22Rv1 (cell line): ENCODE data around the gene RPS6KA1.

ENCODE experiments used
- H3K27ac ChIP-seq: fragments of 450-650 bp; 2 replicates; pipeline ENCODE4 v1.5.1; 2017
- ZFX ChIP-seq: fragments of 450-650 bp; IDR thresholded peaks from 2 replicates; pipeline ENCODE4 v1.6.1; 2017; ENCODE audit warnings: antibody characterized with exemption, borderline replicate concordance
- TF ChIP-seq, protein P1 (sequence below): fragments of 450-650 bp; IDR thresholded peaks from 2 replicates; pipeline ENCODE4 v1.5.1; 2017; ENCODE audit warnings: mild to moderate bottlenecking

Gene RPS6KA1

DNA sequence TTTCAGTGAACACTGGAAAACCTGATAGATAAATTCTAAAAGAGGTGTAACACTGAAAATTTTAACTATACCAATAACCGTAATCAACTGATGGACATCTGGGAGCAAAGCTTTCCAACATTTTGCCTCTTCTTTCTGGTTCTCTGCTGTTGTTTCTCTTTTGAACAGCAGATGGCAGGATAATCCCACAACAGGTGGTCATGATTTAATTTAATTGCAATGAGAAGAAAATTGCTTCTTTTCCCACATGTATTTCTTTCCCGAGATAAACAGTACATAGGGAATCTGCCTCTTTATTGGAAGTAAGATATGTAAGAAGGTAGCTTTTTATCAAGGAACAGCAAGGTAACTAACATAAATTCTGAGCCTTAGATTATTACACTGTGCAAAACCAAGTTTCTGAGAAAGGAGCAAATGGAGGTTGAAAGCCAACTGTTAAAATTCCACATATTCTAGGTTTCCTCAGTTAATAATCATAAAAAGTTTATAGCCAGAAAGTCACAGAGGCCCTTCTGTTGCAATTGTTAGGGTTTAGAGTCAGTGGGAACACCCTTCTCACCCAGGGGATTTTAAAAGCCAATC, 72.9 kb downstream of the RPS6KA1 start:
- H3K27ac ChIP-seq = peak overlapping the region; percentile 79
- no peak for TF ChIP-seq ZFX
- TF ChIP-seq, protein P1, sequence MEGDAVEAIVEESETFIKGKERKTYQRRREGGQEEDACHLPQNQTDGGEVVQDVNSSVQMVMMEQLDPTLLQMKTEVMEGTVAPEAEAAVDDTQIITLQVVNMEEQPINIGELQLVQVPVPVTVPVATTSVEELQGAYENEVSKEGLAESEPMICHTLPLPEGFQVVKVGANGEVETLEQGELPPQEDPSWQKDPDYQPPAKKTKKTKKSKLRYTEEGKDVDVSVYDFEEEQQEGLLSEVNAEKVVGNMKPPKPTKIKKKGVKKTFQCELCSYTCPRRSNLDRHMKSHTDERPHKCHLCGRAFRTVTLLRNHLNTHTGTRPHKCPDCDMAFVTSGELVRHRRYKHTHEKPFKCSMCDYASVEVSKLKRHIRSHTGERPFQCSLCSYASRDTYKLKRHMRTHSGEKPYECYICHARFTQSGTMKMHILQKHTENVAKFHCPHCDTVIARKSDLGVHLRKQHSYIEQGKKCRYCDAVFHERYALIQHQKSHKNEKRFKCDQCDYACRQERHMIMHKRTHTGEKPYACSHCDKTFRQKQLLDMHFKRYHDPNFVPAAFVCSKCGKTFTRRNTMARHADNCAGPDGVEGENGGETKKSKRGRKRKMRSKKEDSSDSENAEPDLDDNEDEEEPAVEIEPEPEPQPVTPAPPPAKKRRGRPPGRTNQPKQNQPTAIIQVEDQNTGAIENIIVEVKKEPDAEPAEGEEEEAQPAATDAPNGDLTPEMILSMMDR = peak; percentile 86

DNA sequence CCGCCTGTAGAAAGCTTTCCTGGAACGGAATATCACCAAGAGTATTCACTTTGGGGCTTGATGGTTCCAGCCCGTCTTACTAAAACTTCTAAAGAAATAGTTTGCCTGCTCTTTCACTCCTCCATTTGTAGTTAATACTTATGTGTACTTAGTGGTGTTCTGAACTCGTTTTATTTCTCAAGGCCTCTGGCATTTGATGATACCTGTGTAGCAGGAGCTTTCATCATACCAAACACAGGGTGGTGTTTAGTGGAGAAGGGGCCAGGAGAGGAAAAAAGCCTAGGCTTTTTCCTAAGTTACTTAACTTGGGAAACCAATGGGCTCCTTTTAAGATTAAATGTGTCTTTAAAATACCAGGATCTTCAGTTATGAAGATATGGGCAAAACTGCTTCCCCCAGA, 74.3 kb downstream of the RPS6KA1 start:
- H3K27ac ChIP-seq = peak overlapping the region; percentile 79
- TF ChIP-seq, protein P1 = no peak
- no peak for TF ChIP-seq ZFX

DNA sequence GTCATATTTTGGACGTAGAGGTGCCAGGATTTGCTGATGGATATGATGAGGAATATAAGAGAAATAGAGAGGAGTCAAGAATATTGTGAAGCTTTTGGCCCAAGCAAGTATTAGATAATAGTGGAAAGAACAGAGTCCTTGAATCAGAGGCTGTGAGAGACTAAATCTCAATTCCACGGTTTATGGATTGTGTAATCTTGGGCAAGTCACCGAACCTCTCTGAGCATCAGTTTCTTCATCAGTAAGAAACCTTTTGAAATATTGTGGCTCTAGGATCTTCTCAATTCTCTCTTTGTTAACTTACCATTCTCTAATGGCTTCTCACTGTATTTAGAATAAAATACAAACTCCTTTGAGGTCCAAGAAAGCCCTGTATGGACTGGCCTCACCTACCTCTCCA, 77.6 kb downstream of the RPS6KA1 start:
- H3K27ac ChIP-seq = peak overlapping the region; percentile 79
- no peak for TF ChIP-seq ZFX
- TF ChIP-seq, protein P1 = no peak

DNA sequence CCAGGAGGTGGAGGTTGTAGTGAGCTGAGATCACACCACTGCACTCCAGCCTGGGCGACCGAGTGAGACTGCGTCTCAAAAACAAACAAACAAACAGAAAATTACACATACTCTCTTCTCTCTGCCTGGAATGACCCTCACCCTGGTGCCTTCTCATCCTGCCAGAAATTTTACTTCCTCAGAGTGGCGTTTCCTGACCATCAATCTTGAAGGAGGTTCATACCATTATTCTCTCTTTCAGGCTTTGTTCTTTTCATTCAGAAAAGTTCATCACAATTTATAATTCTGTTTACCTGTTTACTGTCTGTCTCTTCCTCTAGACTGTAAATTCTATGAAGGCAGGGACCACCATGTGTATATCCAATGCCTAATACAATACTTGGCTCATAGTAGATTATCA, 79.3 kb downstream of the RPS6KA1 start:
- peak overlapping the region; percentile 18; the same call in 1 of the 2 replicates for H3K27ac ChIP-seq
- TF ChIP-seq, protein P1 = no peak
- no peak for TF ChIP-seq ZFX

DNA sequence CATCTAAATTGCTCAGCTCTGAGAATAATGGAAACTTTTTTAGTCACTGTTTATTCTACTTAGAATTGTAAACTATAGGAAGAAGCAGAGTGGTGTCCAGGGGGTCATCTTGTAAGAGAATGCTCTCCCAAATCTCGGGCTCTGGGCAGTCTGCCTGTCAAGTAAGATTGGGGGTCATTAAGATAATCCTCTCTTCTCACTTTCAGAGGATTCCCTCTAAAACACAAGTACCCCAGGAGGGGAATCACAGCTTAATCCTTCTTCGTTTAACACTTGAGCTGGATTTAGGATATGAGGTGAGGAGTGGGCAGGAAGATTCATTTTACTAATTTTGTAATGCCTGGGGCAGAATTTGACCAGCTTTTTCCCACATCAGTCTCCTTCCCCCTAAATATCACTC, 81.2 kb downstream of the RPS6KA1 start:
- H3K27ac ChIP-seq = peak overlapping the region; percentile 100
- TF ChIP-seq, protein P1 = no peak

DNA sequence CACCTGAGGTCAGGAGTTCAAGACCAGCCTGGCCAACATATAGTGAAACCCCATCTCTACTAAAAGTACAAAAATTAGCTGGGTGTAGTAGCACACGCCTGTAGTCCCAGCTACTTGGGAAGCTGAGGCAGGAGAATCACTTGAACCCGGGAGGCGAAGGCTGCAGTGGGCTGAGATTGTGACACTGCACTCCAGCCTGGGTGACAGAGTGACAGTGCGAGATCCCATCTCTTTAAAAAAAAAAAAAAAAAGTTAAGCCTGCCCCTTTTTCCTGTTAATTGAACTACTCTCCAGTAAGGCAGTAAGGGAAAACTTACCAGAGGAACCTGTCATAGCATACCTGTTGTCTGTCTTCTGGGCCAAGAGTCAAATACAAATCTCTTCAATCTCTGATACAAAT, 83.1 kb downstream of the RPS6KA1 start:
- H3K27ac ChIP-seq = peak overlapping the region; percentile 100

DNA sequence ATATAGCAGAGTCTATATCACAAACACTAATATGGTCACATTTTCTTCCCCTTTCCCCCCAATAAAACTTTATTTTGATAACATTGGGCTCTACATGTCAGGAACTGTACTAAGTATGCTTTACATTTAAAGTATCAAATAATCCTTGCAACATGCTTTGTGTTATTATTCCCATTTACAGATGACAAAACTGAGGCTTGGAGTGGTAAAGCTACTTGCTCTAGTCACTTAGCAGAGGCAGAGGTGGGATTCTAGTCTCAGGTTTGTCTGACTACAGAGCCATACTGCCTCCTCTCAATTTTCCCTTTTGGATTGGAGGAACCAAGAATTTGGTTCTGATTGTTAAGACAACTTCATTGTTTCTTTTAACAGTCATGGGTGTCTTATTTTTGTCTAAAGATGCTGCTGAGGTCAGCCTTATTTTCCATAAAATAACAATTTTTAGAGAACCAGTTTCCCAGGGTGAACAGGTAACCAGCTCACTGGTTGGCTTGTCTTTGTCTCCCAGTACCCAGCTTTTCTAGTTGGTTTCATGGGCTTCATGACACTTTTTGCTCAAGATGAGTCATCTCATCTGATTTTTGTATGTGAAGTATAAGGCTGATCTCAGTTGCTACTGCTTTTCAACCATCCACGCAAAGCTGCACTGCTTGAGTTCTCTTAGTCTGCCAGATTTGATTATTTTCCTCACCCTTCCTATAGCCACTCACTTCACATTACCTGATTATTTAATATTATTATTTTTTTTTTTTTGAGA, 85.3 kb downstream of the RPS6KA1 start:
- H3K27ac ChIP-seq = peak overlapping the region; percentile 100
- TF ChIP-seq ZFX = no peak
- TF ChIP-seq, protein P1 = no peak

DNA sequence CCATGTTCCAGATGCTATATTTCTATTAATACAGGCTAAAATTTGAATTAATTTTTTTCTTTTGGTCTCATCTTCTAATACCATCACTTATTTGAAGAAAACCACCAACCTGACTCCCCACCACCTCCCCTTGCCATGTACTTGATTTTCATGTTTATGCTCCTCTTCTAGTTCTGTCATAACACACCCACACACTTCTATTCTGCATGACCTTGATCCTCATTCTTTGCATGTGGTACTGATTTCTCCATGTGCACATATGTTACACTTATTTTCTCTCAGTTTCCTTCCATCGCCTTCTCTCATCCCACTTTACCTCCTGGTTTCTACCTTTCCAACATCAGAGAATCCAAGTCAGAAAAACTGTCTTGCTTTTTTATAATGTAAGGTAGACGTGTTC, 87.3 kb downstream of the RPS6KA1 start:
- TF ChIP-seq ZFX = no peak
- TF ChIP-seq, protein P1 = no peak
- H3K27ac ChIP-seq = peak overlapping the region; percentile 100
